Left cardiac atrium (tissue), 4 donors: Measurements from ENCODE around the gene VWA7. TPM values are rescaled to one million over a fixed set of nuclear protein-coding genes. Genes with fewer than 3 reads are reported as not detected.

ENCODE experiments used
- ATAC-seq, 2 donors: fragments of 200-7000 bp; cut with Tn5 transposase; one replicate each; pipeline ENCODE4 v1.9.1; 2020; ENCODE audit warnings: mild to moderate bottlenecking in 2 of 2, moderate library complexity in 2 of 2
- DNase-seq: peaks from one replicate; pipeline ENCODE4 v3.0.0-alpha.2; 2020
- intact Hi-C, 2 donors: fragments of 100-400 bp; cut with DNase I; formaldehyde crosslinking; loops; one replicate each; pipeline versions ENCODE4 v1.14.1 to v1.15.1; 2022 to 2023
- total RNA-seq, 2 donors: library from RNA; stranded (reverse); fragmentation: NEBNext Ultra II Directional; extraction: Animal tissue kit (Norgen Biotek cat#: 25700); gene quantifications; one replicate each; pipeline ENCODE4 v1.2.1, GENCODE V29; 2021
- donor health status: DM: no; HTN: yes; CAD: no.
- donor health status: DM: no; HTN: yes; CAD: no; lungs with severe emphysema.
- donor health status: DM: yes; HTN: yes; CAD: no.
- donor health status: Dilated cardiomyopathy.

VWA7 gene
- total RNA-seq, 2 donors from 2014 or later, result 4.8 to 6.2 TPM

GRCh38 chr6:31765559-31765909 is 11.6 kb downstream of the VWA7 start:
- intact Hi-C loops, result no loop called here
- ATAC-seq (no peak), DNase-seq (no peak)

- intact Hi-C loops, result no loop called here
- DNase-seq (no peak), ATAC-seq (no peak)
Measured at GRCh38 chr6:31764198-31764597, 12.9 kb downstream of the VWA7 start.

- peak in 1 of 2 donors; percentile 22 for ATAC-seq
- intact Hi-C loops, result no loop called here
Measured at GRCh38 chr6:31763619-31763940, 13.5 kb downstream of the VWA7 start.

GRCh38 chr6:31762878-31763618 is 14.1 kb downstream of the VWA7 start:
- intact Hi-C loops, result no loop called here
- no peak for ATAC-seq

More at GRCh38 chr6:31763619-31763940, 13.5 kb downstream of the VWA7 start:
- DNase-seq, result no peak

GRCh38 chr6:31762356-31762755 is 14.8 kb downstream of the VWA7 start, which contains the start of gene SAPCD1:
Gene SAPCD1 (plus strand): TSS chr6:31762656. CDS start chr6:31763055, 399 bp downstream.
- intact Hi-C loops, result no loop called here
- DNase-seq (no peak), ATAC-seq (no peak)

More at GRCh38 chr6:31762878-31763618, 14.1 kb downstream of the VWA7 start:
- no peak for DNase-seq

- ATAC-seq (no peak), DNase-seq (no peak)
- intact Hi-C loops, result no loop called here
Measured at GRCh38 chr6:31761343-31761742, 15.8 kb downstream of the VWA7 start.

- intact Hi-C loops, result no loop called here
- ATAC-seq, result no peak
Measured at GRCh38 chr6:31760790-31761189, 16.3 kb downstream of the VWA7 start.

GRCh38 chr6:31758281-31758680 is 18.8 kb downstream of the VWA7 start:
- intact Hi-C loops, result no loop called here
- DNase-seq (no peak), ATAC-seq (no peak)

More at GRCh38 chr6:31760790-31761189, 16.3 kb downstream of the VWA7 start:
- DNase-seq, result no peak

- DNase-seq, result no peak
- intact Hi-C loops, result no loop called here
- peak in 1 of 2 donors; percentile 23 for ATAC-seq
Measured at GRCh38 chr6:31752739-31753319, 24.3 kb downstream of the VWA7 start.

- ATAC-seq, result no peak
- DNase-seq, result no peak
- intact Hi-C loops, result no loop called here
Measured at GRCh38 chr6:31750411-31751022, 26.6 kb downstream of the VWA7 start.

- no peak for DNase-seq
- ATAC-seq, result no peak
- intact Hi-C loops, result no loop called here
Measured at GRCh38 chr6:31749301-31750036, 27.7 kb downstream of the VWA7 start.

- ATAC-seq (no peak), DNase-seq (no peak)
- intact Hi-C loops, result no loop called here
Measured at GRCh38 chr6:31744422-31744821, 32.7 kb downstream of the VWA7 start.

- ATAC-seq (no peak), DNase-seq (no peak)
- intact Hi-C loops, result no loop called here
Measured at GRCh38 chr6:31742894-31743293, 34.2 kb downstream of the VWA7 start.

- DNase-seq, result no peak
- ATAC-seq, result no peak
- intact Hi-C loops, result no loop called here
Measured at GRCh38 chr6:31741815-31742214, 35.3 kb downstream of the VWA7 start.

GRCh38 chr6:31740397-31741223 is 36.5 kb downstream of the VWA7 start:
- DNase-seq (no peak), ATAC-seq (peak; percentile 1)
- intact Hi-C loops, result no loop called here

GRCh38 chr6:31739639-31740396 is 37.3 kb downstream of the VWA7 start, which contains the start of gene MSH5:
Gene MSH5 (plus strand): TSS chr6:31740005. CDS start chr6:31740467, 462 bp downstream.
- DNase-seq, result peak; percentile 98
- intact Hi-C loops, result loop anchor here in 1 of 2 donors (10.0 kb wide), 2 partner anchors 55 to 95 kb away; partner anchors contain the start of gene VARS1
- ATAC-seq, result peak; percentile 93 to 96

- peak in 1 of 2 donors; percentile 1 for ATAC-seq
- DNase-seq, result peak; percentile 65
- intact Hi-C loops, result loop anchor here in 1 of 2 donors (10.0 kb wide), 2 partner anchors 57 to 97 kb away; partner anchors contain the start of gene VARS1
Measured at GRCh38 chr6:31737991-31738979, 38.8 kb downstream of the VWA7 start.
